Body of pancreas (tissue), 4 donors: ENCODE data around the gene COL4A6.

ENCODE experiments used
- CTCF ChIP-seq, 7 experiments: fragments of 450-650 bp in 4 of 7; fragments of 200-600 bp in 3 of 7; sonication (generic) in 3 of 7; IDR thresholded peaks; one replicate each; pipeline ENCODE4 v1.5.1; 2016 to 2019; ENCODE audit warnings: antibody characterized with exemption in 7 of 7
- POLR2A ChIP-seq, 3 donors: fragments of 450-650 bp; IDR thresholded peaks; one replicate each; pipeline ENCODE4 v1.6.1; 2016; ENCODE audit warnings: antibody characterized with exemption in 3 of 3, mild to moderate bottlenecking in 2 of 3

- TF ChIP-seq POLR2A (IDR thresholded peaks at IDR 0.05) (no peak), CTCF (IDR thresholded peaks at IDR 0.05) (no peak)
Observed at GRCh38 chrX:108127152-108127551, 311.1 kb downstream of the COL4A6 start.
